H9 (cell line): ENCODE measurements around the gene KDM1B. TPM values are rescaled to one million over a fixed set of nuclear protein-coding genes. Genes with fewer than 3 reads are reported as not detected.

Experiments
- DNase-seq: peaks from one replicate; pipeline ENCODE4 v3.0.0-alpha.2; 2017
- H2AFZ ChIP-seq: one replicate; pipeline ENCODE4 v1.6.1; 2013; ENCODE audit warnings: mild to moderate bottlenecking, low read length, control low read depth, moderate library complexity
- H2AK5ac ChIP-seq: 2 replicates; pipeline ENCODE4 v1.6.1; 2013; ENCODE audit warnings: low read length, control low read depth, mixed read lengths; ENCODE audit not compliant: insufficient read length
- H2BK120ac ChIP-seq: one replicate; pipeline ENCODE4 v1.6.1; 2013; ENCODE audit warnings: low read depth, mild to moderate bottlenecking, low read length, control low read depth, inconsistent platforms; ENCODE audit not compliant: poor library complexity, severe bottlenecking
- H2BK12ac ChIP-seq: 2 replicates; pipeline ENCODE4 v1.6.1; 2013; ENCODE audit warnings: low read length, control low read depth, mixed read lengths, low read depth; ENCODE audit not compliant: insufficient read length
- H2BK15ac ChIP-seq: 2 replicates; pipeline ENCODE4 v1.6.1; 2013; ENCODE audit warnings: low read depth, low read length, control low read depth
- H2BK20ac ChIP-seq: one replicate; pipeline ENCODE4 v1.6.1; 2013; ENCODE audit warnings: low read depth, mild to moderate bottlenecking, low read length, control low read depth, inconsistent platforms; ENCODE audit not compliant: poor library complexity, severe bottlenecking
- H2BK5ac ChIP-seq: 2 replicates; pipeline ENCODE4 v1.6.1; 2013; ENCODE audit warnings: low read length, control low read depth, mixed read lengths; ENCODE audit not compliant: insufficient read length
- H3K14ac ChIP-seq: 2 replicates; pipeline ENCODE4 v1.6.1; 2013; ENCODE audit warnings: low read length, control low read depth; ENCODE audit not compliant: insufficient read depth
- H3K18ac ChIP-seq: 2 replicates; pipeline ENCODE4 v1.6.1; 2013; ENCODE audit warnings: low read depth, mild to moderate bottlenecking, mixed read lengths, low read length, control low read depth; ENCODE audit not compliant: insufficient read length
- H3K23ac ChIP-seq: 2 replicates; pipeline ENCODE4 v1.6.1; 2013; ENCODE audit warnings: low read length, control low read depth, mixed read lengths, low read depth; ENCODE audit not compliant: insufficient read length
- H3K23me2 ChIP-seq: 2 replicates; pipeline ENCODE4 v1.6.1; 2013; ENCODE audit warnings: low read depth, mild to moderate bottlenecking, mixed read lengths, low read length, control low read depth; ENCODE audit not compliant: insufficient read length, poor library complexity, severe bottlenecking
- H3K27ac ChIP-seq: 2 replicates; pipeline ENCODE4 v1.5.1; 2013; ENCODE audit warnings: low read length, control low read depth, mixed read lengths, low read depth; ENCODE audit not compliant: insufficient read length
- H3K27me3 ChIP-seq: 2 replicates; pipeline ENCODE4 v1.6.1; 2013; ENCODE audit warnings: low read length, control low read depth, inconsistent platforms; ENCODE audit not compliant: insufficient read depth
- H3K4ac ChIP-seq: 2 replicates; pipeline ENCODE4 v1.6.1; 2013; ENCODE audit warnings: low read depth, mild to moderate bottlenecking, control low read depth, inconsistent platforms, low read length, moderate library complexity
- H3K4me1 ChIP-seq: 2 replicates; pipeline ENCODE4 v1.6.1; 2013; ENCODE audit warnings: low read length, control low read depth, inconsistent platforms; ENCODE audit not compliant: insufficient read depth
- H3K4me2 ChIP-seq: 2 replicates; pipeline ENCODE4 v1.6.1; 2013; ENCODE audit warnings: low read length, control low read depth, mixed read lengths; ENCODE audit not compliant: insufficient read length, insufficient read depth
- H3K56ac ChIP-seq: 2 replicates; pipeline ENCODE4 v1.6.1; 2013; ENCODE audit warnings: low read depth, mild to moderate bottlenecking, mixed read lengths, low read length, control low read depth; ENCODE audit not compliant: insufficient read length
- H3K79me1 ChIP-seq: 2 replicates; pipeline ENCODE4 v1.6.1; 2013; ENCODE audit warnings: low read depth, mild to moderate bottlenecking, moderate library complexity, low read length, control low read depth, inconsistent platforms; ENCODE audit not compliant: insufficient read depth, poor library complexity, severe bottlenecking
- H3K79me2 ChIP-seq: 2 replicates; pipeline ENCODE4 v1.6.1; 2013; ENCODE audit warnings: low read length, control low read depth, inconsistent platforms; ENCODE audit not compliant: insufficient read depth
- H3K9ac ChIP-seq: 2 replicates; pipeline ENCODE4 v1.6.1; 2013; ENCODE audit warnings: low read length, control low read depth, mixed read lengths; ENCODE audit not compliant: insufficient read length; ENCODE audit errors: extremely low read depth
- H3K9me3 ChIP-seq: one replicate; pipeline ENCODE4 v1.6.1; 2013; ENCODE audit warnings: low read depth, low read length, inconsistent platforms; ENCODE audit not compliant: control insufficient read depth
- H3T11ph ChIP-seq: one replicate; pipeline ENCODE4 v1.6.1; 2013; ENCODE audit warnings: mild to moderate bottlenecking, low read length, control low read depth, inconsistent platforms
- H4K20me1 ChIP-seq: one replicate; pipeline ENCODE4 v1.6.1; 2013; ENCODE audit not compliant: control insufficient read depth, insufficient read length, insufficient read depth
- H4K5ac ChIP-seq: 2 replicates; pipeline ENCODE4 v1.6.1; 2013; ENCODE audit warnings: low read depth, mild to moderate bottlenecking, mixed read lengths, low read length, control low read depth; ENCODE audit not compliant: insufficient read length
- H4K8ac ChIP-seq: replicated peaks from 2 replicates; pipeline ENCODE4 v1.6.1; 2013; ENCODE audit warnings: low read length, control low read depth, mixed read lengths, low read depth; ENCODE audit not compliant: insufficient read length
- H4K91ac ChIP-seq: 2 replicates; pipeline ENCODE4 v1.6.1; 2013; ENCODE audit warnings: low read depth, mild to moderate bottlenecking, moderate library complexity, mixed read lengths, low read length, control low read depth; ENCODE audit not compliant: insufficient read length
- H3K27ac Mint-ChIP-seq, 3 experiments: 2 replicates in 2 of 3; 3 replicates in 1 of 3; pipeline ENCODE4 v1.8.0; 2020 to 2021; ENCODE audit warnings: mixed read lengths in 3 of 3, mild to moderate bottlenecking in 1 of 3, moderate library complexity in 1 of 3
- H3K27me3 Mint-ChIP-seq: 2 replicates; pipeline ENCODE4 v1.8.0; 2021; ENCODE audit warnings: low read depth, mild to moderate bottlenecking, moderate library complexity, mixed read lengths
- H3K36me3 Mint-ChIP-seq, 3 experiments: 2 replicates in 2 of 3; 3 replicates in 1 of 3; pipeline ENCODE4 v1.8.0; 2020 to 2021; ENCODE audit warnings: low read depth in 3 of 3, mixed read lengths in 3 of 3; ENCODE audit not compliant: insufficient read depth in 1 of 3
- H3K4me1 Mint-ChIP-seq, 2 experiments: 2 replicates each; pipeline ENCODE4 v1.8.0; 2020; ENCODE audit warnings: mixed read lengths in 2 of 2
- H3K4me3 Mint-ChIP-seq, 2 experiments: 2 replicates in 1 of 2; 3 replicates in 1 of 2; pipeline ENCODE4 v1.8.0; 2020 to 2021; ENCODE audit warnings: mild to moderate bottlenecking in 2 of 2, mixed read lengths in 2 of 2, moderate library complexity in 1 of 2
- H3K9me3 Mint-ChIP-seq, 2 experiments: 2 replicates in 1 of 2; 3 replicates in 1 of 2; pipeline ENCODE4 v1.8.0; 2020; ENCODE audit warnings: mild to moderate bottlenecking in 2 of 2, mixed read lengths in 2 of 2, moderate library complexity in 1 of 2
- CTCF ChIP-seq: fragments of 200-600 bp; sonication (generic); conservative IDR thresholded peaks from 3 replicates; pipeline ENCODE4 v1.8.0; 2021; ENCODE audit warnings: antibody characterized with exemption, mild to moderate bottlenecking
- WGBS: extraction: QIAGEN DNeasy Blood & Tissue Kit; methylation state at CpG from one replicate; pipeline ENCODE4 v1.1.7; 2013; ENCODE audit warnings: missing lambda C conversion rate, low lambda C conversion rate, mixed read lengths; ENCODE audit not compliant: insufficient read length; ENCODE audit errors: extremely low coverage; 5-methylcytosine and 5-hydroxymethylcytosine counted together
- total RNA-seq: library from RNA; stranded (reverse); gene quantifications from 2 replicates; pipeline ENCODE4 v1.2.1, GENCODE V29; 2021

The KDM1B gene
- total RNA-seq, 1 experiment from 2014 or later: 5.4 TPM

GRCh38 chr6:18264219-18264922, 109.1 kb downstream of the KDM1B start, which contains the start of gene DEK:
Gene DEK, minus strand, starts transcription at chr6:18264530. Its CDS starts 543 bp downstream, at chr6:18263987.
- H3K4me1 Mint-ChIP-seq: peaks cover 36 to 46% of the 10 kb centered on the region in 2 experiments
- H3K18ac ChIP-seq: peak within 1 kb of the TSS; percentile 99
- H2BK20ac ChIP-seq: no peak within 1 kb of the TSS
- WGBS: no CpG with 5 or more reads among the region's 113 CpGs
- H3K79me2 ChIP-seq: peaks cover 43% of the 10 kb centered on the region
- peak within 1 kb of the TSS; percentile 100 for H3K14ac ChIP-seq
- H3K9me3 Mint-ChIP-seq: peaks cover 0 to 3% of the 10 kb centered on the region in 2 experiments; a peak in 3 of 5 replicates
- peak within 1 kb of the TSS; percentile 97 for H4K91ac ChIP-seq
- H3K27me3 Mint-ChIP-seq: no peaks in the 10 kb centered on the region
- H3K27ac Mint-ChIP-seq: peak within 1 kb of the TSS; percentile 93 to 96 (median 96)
- peak within 1 kb of the TSS; percentile 82 for H2BK12ac ChIP-seq
- H3K23ac ChIP-seq: no peak within 1 kb of the TSS
- no peak within 1 kb of the TSS for H4K8ac ChIP-seq
- peak; percentile 52 for TF ChIP-seq CTCF
- no peaks in the 10 kb centered on the region for H4K20me1 ChIP-seq
- peak within 1 kb of the TSS; percentile 89 for H3K4me2 ChIP-seq
- peak within 1 kb of the TSS; percentile 94 for H2BK5ac ChIP-seq
- no peak within 1 kb of the TSS for H2AK5ac ChIP-seq
- H3K56ac ChIP-seq: peak within 1 kb of the TSS; percentile 79
- H3K79me1 ChIP-seq: no peaks in the 10 kb centered on the region
- peaks cover 8% of the 10 kb centered on the region; the same call in 1 of the 2 replicates for H3K4me1 ChIP-seq
- H3K27ac ChIP-seq: peak within 1 kb of the TSS; percentile 40
- H3K23me2 ChIP-seq: peaks cover 15% of the 10 kb centered on the region
- H3K4ac ChIP-seq: peak within 1 kb of the TSS; percentile 98; the same call in 1 of the 2 replicates
- peak within 1 kb of the TSS; percentile 4 for H2AFZ ChIP-seq
- H3K9me3 ChIP-seq: no peaks in the 10 kb centered on the region
- H3K4me3 Mint-ChIP-seq: peak within 1 kb of the TSS; percentile 88 to 92
- H2BK15ac ChIP-seq: no peak within 1 kb of the TSS; the same call in 1 of the 2 replicates
- H4K5ac ChIP-seq: peak within 1 kb of the TSS; percentile 88
- H2BK120ac ChIP-seq: peak within 1 kb of the TSS; percentile 92
- H3K36me3 Mint-ChIP-seq: peaks cover 37 to 43% (median 40%) of the 10 kb centered on the region in 3 experiments
- peak within 1 kb of the TSS; percentile 99 for H3K9ac ChIP-seq
- H3T11ph ChIP-seq: peak within 1 kb of the TSS; percentile 92
- peak; percentile 87 for DNase-seq
- H3K27me3 ChIP-seq: no peaks in the 10 kb centered on the region
